Calu3 (cell line): ENCODE data around the gene PPP1R27. TPM values are rescaled to one million over a fixed set of nuclear protein-coding genes. Genes with fewer than 3 reads are reported as not detected.

Experiments
- BruUV-seq: library from RNA; stranded (reverse); fragments of 400-500 nt; replicated peaks from 2 replicates; lab custom pipeline; 2021; lab: Mats Ljungman, UMichigan
- CTCF ChIA-PET: fragments of 300-600 bp; sonication (Branson Sonifier 250); formaldehyde crosslinking; loops from one replicate; lab custom pipeline; 2022; ENCODE audit warnings: antibody characterized with exemption; lab: Charles Lee
- DNase-seq: peaks from one replicate; pipeline ENCODE4 v3.0.0; 2022
- H3K27ac Mint-ChIP-seq: one replicate; pipeline ENCODE4 v1.8.0; 2022; ENCODE audit warnings: mixed read lengths; ENCODE audit not compliant: unreplicated experiment
- H3K27me3 Mint-ChIP-seq: one replicate; pipeline ENCODE4 v1.8.0; 2022; ENCODE audit warnings: mixed read lengths; ENCODE audit not compliant: unreplicated experiment
- H3K36me3 Mint-ChIP-seq: one replicate; pipeline ENCODE4 v1.8.0; 2022; ENCODE audit warnings: mild to moderate bottlenecking, moderate library complexity, mixed read lengths; ENCODE audit not compliant: insufficient read depth, unreplicated experiment
- H3K4me1 Mint-ChIP-seq: one replicate; pipeline ENCODE4 v1.8.0; 2022; ENCODE audit warnings: mild to moderate bottlenecking, low read depth, mixed read lengths; ENCODE audit not compliant: unreplicated experiment
- H3K4me3 Mint-ChIP-seq: one replicate; pipeline ENCODE4 v1.8.0; 2022; ENCODE audit warnings: mild to moderate bottlenecking, low read depth, moderate library complexity, mixed read lengths; ENCODE audit not compliant: unreplicated experiment
- H3K9me3 Mint-ChIP-seq: one replicate; pipeline ENCODE4 v1.8.0; 2022; ENCODE audit warnings: low read depth, mixed read lengths; ENCODE audit not compliant: unreplicated experiment
- CTCF ChIP-seq: fragments of 200-600 bp; IDR thresholded peaks from one replicate; pipeline ENCODE4 v1.8.0; 2022; ENCODE audit warnings: antibody characterized with exemption; ENCODE audit not compliant: unreplicated experiment
- intact Hi-C: fragments of 100-400 bp; cut with micrococcal nuclease; formaldehyde crosslinking; loops from one replicate; pipeline ENCODE4 v1.10.0; 2022; ENCODE audit not compliant: unreplicated experiment
- total RNA-seq: library from RNA; stranded (reverse); gene quantifications from 2 replicates; pipeline ENCODE4 v1.2.3, GENCODE V29; 2022

Gene PPP1R27
- total RNA-seq, 1 experiment from 2014 or later: not detected

- Mint-ChIP-seq H3K27me3 (no peaks in the 10 kb centered on the region), H3K4me1 (peaks cover 21% of the 10 kb centered on the region), H3K4me3 (peak overlapping the region; percentile 75), H3K9me3 (no peaks in the 10 kb centered on the region), H3K36me3 (peaks cover 93% of the 10 kb centered on the region), H3K27ac (peak overlapping the region; percentile 90)
- DNase-seq: peak; percentile 44
- no TSS peak for BruUV-seq
- CTCF ChIA-PET: interaction anchor here (0.5 kb wide), 1 partner anchor 106 kb away, joined by 3 read pairs; no protein-coding TSS in a partner anchor
- intact Hi-C loops: no loop called here
- TF ChIP-seq CTCF: peak; percentile 85
Measured at GRCh38 chr17:81869221-81870130, 34.6 kb upstream of the PPP1R27 start.

- no TSS peak for BruUV-seq
- Mint-ChIP-seq H3K4me1 (peaks cover 21% of the 10 kb centered on the region), H3K9me3 (no peaks in the 10 kb centered on the region), H3K27me3 (no peaks in the 10 kb centered on the region), H3K36me3 (peaks cover 94% of the 10 kb centered on the region), H3K4me3 (peak overlapping the region; percentile 75), H3K27ac (peak overlapping the region; percentile 90)
- intact Hi-C loops: no loop called here
- TF ChIP-seq CTCF: no peak
- DNase-seq: no peak
- CTCF ChIA-PET: no interaction called here
Measured at GRCh38 chr17:81868674-81869220, 33.9 kb upstream of the PPP1R27 start.

GRCh38 chr17:81867991-81868673 is 33.3 kb upstream of the PPP1R27 start:
- TSS peak; percentile 49 for BruUV-seq
- H3K4me1 Mint-ChIP-seq: peaks cover 23% of the 10 kb centered on the region
- CTCF ChIA-PET: interaction anchor here (0.5 kb wide), 1 partner anchor 924 kb away, joined by 3 read pairs; no protein-coding TSS in a partner anchor
- TF ChIP-seq CTCF: no peak
- H3K4me3 Mint-ChIP-seq: peak overlapping the region; percentile 52
- no peaks in the 10 kb centered on the region for H3K27me3 Mint-ChIP-seq
- DNase-seq: peak; percentile 24
- intact Hi-C loops: no loop called here
- peak overlapping the region; percentile 90 for H3K27ac Mint-ChIP-seq
- H3K9me3 Mint-ChIP-seq: no peaks in the 10 kb centered on the region
- peaks cover 95% of the 10 kb centered on the region for H3K36me3 Mint-ChIP-seq
